HEK293 (cell line): ENCODE data around the gene DRC3.

Experiments
- INSM2 ChIP-seq: fragments of 450-650 bp; formaldehyde crosslinking; IDR thresholded peaks from 2 replicates; pipeline ENCODE4 v1.5.1; 2016; ENCODE audit warnings: missing biosample characterization, missing genetic modification characterization
- KLF7 ChIP-seq: fragments of 450-650 bp; formaldehyde crosslinking; IDR thresholded peaks from 2 replicates; pipeline ENCODE4 v1.5.1; 2016; ENCODE audit warnings: missing biosample characterization, missing genetic modification characterization, borderline replicate concordance
- ZBTB11 ChIP-seq: fragments of 450-650 bp; formaldehyde crosslinking; conservative IDR thresholded peaks from 2 replicates; pipeline ENCODE4 v1.5.1; 2016; ENCODE audit warnings: low read depth, missing biosample characterization, missing genetic modification characterization
- ZBTB17 ChIP-seq: fragments of 450-650 bp; formaldehyde crosslinking; IDR thresholded peaks from 2 replicates; pipeline ENCODE4 v1.5.1; 2016; ENCODE audit warnings: missing biosample characterization, missing genetic modification characterization
- ZNF335 ChIP-seq: fragments of 450-650 bp; formaldehyde crosslinking; conservative IDR thresholded peaks from 2 replicates; pipeline ENCODE4 v1.5.1; 2016; ENCODE audit warnings: missing biosample characterization, missing genetic modification characterization
- ZNF518A ChIP-seq: fragments of 450-650 bp; formaldehyde crosslinking; conservative IDR thresholded peaks from 2 replicates; pipeline ENCODE4 v1.5.1; 2016; ENCODE audit warnings: low read depth, missing biosample characterization, missing genetic modification characterization
- ZNF530 ChIP-seq: fragments of 450-650 bp; formaldehyde crosslinking; IDR thresholded peaks from 2 replicates; pipeline ENCODE4 v1.5.1; 2016; ENCODE audit warnings: low read depth, missing biosample characterization, missing genetic modification characterization
- ZNF654 ChIP-seq: fragments of 450-650 bp; formaldehyde crosslinking; IDR thresholded peaks from 2 replicates; pipeline ENCODE4 v1.5.1; 2016; ENCODE audit warnings: low read depth, missing biosample characterization, missing genetic modification characterization
- ZNF660 ChIP-seq: fragments of 450-650 bp; IDR thresholded peaks from 2 replicates; pipeline ENCODE4 v1.5.1; 2018; ENCODE audit warnings: missing biosample characterization, mild to moderate bottlenecking, missing genetic modification characterization
- ZNF76 ChIP-seq: fragments of 450-650 bp; formaldehyde crosslinking; IDR thresholded peaks from 2 replicates; pipeline ENCODE4; 2016; ENCODE audit warnings: low read depth, missing biosample characterization, missing genetic modification characterization, borderline replicate concordance
- ZNF843 ChIP-seq: fragments of 450-650 bp; formaldehyde crosslinking; IDR thresholded peaks from 2 replicates; pipeline ENCODE4 v1.5.1; 2016; ENCODE audit warnings: missing biosample characterization, missing genetic modification characterization
- ZSCAN30 ChIP-seq: fragments of 450-650 bp; IDR thresholded peaks from 2 replicates; pipeline ENCODE4 v1.5.1; 2018; ENCODE audit warnings: missing biosample characterization, mild to moderate bottlenecking, missing genetic modification characterization, moderate library complexity
- TF ChIP-seq, protein P1 (sequence below): fragments of 450-650 bp; formaldehyde crosslinking; IDR thresholded peaks from 2 replicates; pipeline ENCODE4 v1.5.1; 2016; ENCODE audit warnings: missing biosample characterization, missing genetic modification characterization
- TF ChIP-seq, protein P2 (sequence below): fragments of 450-650 bp; formaldehyde crosslinking; IDR thresholded peaks from 2 replicates; pipeline ENCODE4 v1.5.1; 2016; ENCODE audit warnings: missing biosample characterization, missing genetic modification characterization

The DRC3 gene

GRCh38 chr17:18033442-18034099, 60.9 kb downstream of the DRC3 start (continued):
- TF ChIP-seq, protein P1, sequence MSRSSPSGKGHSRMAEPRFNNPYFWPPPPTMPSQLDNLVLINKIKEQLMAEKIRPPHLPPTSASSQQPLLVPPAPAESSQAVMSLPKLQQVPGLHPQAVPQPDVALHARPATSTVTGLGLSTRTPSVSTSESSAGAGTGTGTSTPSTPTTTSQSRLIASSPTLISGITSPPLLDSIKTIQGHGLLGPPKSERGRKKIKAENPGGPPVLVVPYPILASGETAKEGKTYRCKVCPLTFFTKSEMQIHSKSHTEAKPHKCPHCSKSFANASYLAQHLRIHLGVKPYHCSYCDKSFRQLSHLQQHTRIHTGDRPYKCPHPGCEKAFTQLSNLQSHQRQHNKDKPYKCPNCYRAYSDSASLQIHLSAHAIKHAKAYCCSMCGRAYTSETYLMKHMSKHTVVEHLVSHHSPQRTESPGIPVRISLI = 0 out of 2 replicates have a peak, but pooled peaks have one; percentile 54
- TF ChIP-seq ZBTB17 (tag by site-specific recombination) (peak; percentile 74), ZNF530 (tag by site-specific recombination) (no peak), ZNF654 (tag by site-specific recombination) (peak; percentile 98), ZNF518A (tag by site-specific recombination) (peak; percentile 49), ZNF335 (tag by site-specific recombination) (peak; percentile 24), ZNF76 (peak; percentile 56; the same call in 1 of the 2 replicates), ZBTB11 (tag by site-specific recombination) (peak; percentile 39; the same call in 1 of the 2 replicates), ZNF660 (tag by site-specific recombination) (peak; percentile 85), KLF7 (tag by site-specific recombination) (no peak), ZNF843 (tag by site-specific recombination) (no peak), ZSCAN30 (tag by site-specific recombination) (peak; percentile 69; the same call in 1 of the 2 replicates), INSM2 (tag by site-specific recombination) (0 out of 2 replicates have a peak, but pooled peaks have one; percentile 17)
- TF ChIP-seq, protein P2, sequence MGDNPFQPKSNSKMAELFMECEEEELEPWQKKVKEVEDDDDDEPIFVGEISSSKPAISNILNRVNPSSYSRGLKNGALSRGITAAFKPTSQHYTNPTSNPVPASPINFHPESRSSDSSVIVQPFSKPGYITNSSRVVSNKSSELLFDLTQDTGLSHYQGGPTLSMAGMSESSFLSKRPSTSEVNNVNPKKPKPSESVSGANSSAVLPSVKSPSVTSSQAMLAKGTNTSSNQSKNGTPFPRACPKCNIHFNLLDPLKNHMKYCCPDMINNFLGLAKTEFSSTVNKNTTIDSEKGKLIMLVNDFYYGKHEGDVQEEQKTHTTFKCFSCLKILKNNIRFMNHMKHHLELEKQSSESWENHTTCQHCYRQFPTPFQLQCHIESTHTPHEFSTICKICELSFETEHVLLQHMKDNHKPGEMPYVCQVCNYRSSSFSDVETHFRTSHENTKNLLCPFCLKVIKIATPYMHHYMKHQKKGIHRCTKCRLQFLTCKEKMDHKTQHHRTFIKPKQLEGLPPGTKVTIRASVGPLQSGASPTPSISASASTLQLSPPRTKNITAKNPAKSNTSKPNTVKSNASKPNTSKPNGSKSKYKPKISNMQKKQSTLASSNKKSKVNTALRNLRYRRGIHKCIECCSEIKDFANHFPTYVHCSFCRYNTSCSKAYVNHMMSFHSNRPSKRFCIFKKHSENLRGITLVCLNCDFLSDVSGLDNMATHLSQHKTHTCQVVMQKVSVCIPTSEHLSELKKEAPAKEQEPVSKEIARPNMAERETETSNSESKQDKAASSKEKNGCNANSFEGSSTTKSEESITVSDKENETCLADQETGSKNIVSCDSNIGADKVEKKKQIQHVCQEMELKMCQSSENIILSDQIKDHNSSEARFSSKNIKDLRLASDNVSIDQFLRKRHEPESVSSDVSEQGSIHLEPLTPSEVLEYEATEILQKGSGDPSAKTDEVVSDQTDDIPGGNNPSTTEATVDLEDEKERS (tag by site-specific recombination) = no peak
